MM.1S (cell line): ENCODE data around the gene RCBTB1.

Experiments
- EZH2 ChIP-seq: fragments of 300-600 bp; sonication (generic); optimal IDR thresholded peaks from 2 replicates; pipeline ENCODE3; 2017; ENCODE audit warnings: low read depth, mild to moderate bottlenecking, antibody characterized with exemption, low read length, mixed read lengths
- EZH2phosphoT487 ChIP-seq: fragments of 300-600 bp; sonication (generic); IDR thresholded peaks from 2 replicates; pipeline ENCODE4 v1.6.1; 2018; ENCODE audit warnings: antibody characterized with exemption, low read length
- TF ChIP-seq, protein P1 (sequence below): fragments of 300-600 bp; sonication (generic); IDR thresholded peaks from 2 replicates; pipeline ENCODE4 v1.5.1; 2016; ENCODE audit warnings: antibody characterized with exemption, low read length, mixed read lengths

DNA sequence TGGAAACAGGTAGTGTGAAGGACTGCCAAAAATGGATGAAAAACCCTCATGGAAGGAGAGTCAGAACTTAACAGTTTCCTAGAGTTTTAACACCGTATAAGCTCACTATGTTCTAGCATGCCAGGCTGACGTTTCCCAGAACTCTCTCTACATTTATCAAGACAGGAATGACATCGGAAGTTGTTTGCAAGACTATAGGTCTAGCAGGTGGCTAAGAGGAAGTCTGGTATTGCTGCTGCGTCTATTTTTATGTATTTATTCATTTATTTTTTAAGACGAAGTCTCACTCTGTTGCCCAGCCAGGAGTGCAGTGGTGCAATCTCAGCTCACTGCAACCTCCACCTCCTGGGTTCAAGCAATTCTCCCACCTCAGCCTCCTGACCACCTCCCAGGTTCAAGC lies 22.4 kb upstream of the RCBTB1 start:
- TF ChIP-seq, protein P1, sequence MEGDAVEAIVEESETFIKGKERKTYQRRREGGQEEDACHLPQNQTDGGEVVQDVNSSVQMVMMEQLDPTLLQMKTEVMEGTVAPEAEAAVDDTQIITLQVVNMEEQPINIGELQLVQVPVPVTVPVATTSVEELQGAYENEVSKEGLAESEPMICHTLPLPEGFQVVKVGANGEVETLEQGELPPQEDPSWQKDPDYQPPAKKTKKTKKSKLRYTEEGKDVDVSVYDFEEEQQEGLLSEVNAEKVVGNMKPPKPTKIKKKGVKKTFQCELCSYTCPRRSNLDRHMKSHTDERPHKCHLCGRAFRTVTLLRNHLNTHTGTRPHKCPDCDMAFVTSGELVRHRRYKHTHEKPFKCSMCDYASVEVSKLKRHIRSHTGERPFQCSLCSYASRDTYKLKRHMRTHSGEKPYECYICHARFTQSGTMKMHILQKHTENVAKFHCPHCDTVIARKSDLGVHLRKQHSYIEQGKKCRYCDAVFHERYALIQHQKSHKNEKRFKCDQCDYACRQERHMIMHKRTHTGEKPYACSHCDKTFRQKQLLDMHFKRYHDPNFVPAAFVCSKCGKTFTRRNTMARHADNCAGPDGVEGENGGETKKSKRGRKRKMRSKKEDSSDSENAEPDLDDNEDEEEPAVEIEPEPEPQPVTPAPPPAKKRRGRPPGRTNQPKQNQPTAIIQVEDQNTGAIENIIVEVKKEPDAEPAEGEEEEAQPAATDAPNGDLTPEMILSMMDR: no peak
- TF ChIP-seq EZH2phosphoT487 (no peak), EZH2 (no peak)
